ENCODE measurements around the gene NPW.
"Not testable (repeated sequence)": the region's sequence is repeated elsewhere in the genome, so short reads cannot be mapped to it uniquely, and the experiment has no call there.

The NPW gene

DNA sequence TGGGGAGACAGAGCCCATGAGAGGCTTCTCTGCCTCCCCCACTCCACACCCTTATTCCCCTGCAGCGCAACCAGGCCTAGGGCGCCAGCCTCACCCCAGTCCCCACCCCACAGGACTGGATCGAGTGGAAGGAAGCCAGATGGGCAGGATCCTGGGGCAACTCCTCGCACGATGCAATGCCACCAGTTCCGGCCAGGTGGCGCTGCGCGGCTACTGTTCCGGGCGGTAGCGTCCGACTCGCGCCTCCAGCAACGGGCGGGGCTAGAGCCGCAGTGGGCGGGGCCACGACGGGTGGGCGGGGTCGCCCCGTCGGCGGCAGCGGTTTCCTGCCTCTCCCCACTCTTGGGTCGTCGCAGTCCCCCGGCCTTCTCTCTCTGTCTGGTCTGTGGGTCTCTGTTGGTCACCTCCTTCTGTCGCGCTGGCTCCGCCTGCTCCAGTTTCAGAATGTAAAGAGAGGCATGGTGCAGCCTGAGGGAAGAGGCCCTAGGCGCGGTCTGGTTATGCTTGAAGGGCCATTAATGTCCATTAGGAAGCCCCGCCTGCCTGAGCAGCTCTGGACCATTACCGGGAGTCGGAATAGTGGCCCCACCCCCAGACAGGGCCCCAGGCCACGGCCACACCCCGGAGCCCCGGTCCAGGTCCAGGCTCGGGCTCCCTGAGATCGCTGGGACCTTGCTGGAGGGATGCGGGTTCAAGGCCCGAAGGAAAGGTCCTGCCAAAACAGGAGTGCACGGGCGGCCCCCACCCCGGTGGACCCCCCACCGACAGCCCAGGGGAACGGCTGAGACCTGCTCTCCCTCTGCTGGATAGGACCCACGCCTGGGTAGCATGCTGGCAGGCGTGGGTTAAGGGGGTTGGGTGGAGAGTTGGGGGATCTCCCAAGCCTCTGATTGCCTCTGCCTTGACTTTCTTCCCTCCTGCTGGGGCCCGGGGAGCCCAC, 3.8 kb downstream of the NPW start:
- peak; percentile 95 to 98 for DNase-seq (ENCODE audit: low read depth in 2 of 2)

DNA sequence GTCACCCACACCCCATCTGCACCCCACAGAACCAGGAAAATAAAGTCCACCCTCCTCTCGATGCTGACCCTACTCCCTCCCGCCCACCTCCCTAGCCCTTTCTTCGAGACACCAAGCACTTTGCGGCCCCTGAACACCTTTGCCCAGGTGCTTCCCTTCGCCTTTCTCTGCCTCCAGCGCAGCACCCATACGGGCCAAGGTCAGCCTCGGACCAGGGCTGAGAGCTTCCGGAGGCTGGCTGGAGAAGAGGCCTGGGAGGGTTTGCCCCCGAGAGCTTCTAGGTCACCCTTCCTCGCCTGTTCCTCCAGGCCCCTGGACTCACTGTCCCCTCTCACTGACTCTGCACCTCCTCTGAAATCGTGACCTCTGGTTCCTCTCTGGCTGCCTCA, 4.4 kb downstream of the NPW start:
- no peak for DNase-seq (ENCODE audit: low read depth in 2 of 2)

DNA sequence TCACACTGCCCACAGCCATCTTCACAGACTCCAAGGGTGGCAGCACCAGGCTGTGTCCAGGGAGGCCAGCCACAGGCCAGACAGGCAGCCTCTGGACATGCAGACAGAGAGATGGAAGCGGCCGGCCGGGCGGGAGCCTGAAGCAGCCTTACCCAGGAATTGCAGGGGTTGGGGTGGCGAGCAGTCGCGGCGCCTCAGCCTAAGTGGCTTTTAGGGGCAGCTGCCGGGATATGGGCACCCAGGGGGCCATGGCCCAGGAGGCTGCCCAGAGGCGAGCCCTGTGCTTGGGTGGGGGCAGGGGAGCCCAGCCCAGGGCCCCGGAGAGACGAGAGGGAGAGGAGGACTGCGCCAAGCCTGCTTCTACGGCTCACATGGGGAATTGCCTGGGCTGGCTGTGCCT, 5.7 kb downstream of the NPW start:
- no peak for DNase-seq (ENCODE audit: low read depth in 2 of 2)

DNA sequence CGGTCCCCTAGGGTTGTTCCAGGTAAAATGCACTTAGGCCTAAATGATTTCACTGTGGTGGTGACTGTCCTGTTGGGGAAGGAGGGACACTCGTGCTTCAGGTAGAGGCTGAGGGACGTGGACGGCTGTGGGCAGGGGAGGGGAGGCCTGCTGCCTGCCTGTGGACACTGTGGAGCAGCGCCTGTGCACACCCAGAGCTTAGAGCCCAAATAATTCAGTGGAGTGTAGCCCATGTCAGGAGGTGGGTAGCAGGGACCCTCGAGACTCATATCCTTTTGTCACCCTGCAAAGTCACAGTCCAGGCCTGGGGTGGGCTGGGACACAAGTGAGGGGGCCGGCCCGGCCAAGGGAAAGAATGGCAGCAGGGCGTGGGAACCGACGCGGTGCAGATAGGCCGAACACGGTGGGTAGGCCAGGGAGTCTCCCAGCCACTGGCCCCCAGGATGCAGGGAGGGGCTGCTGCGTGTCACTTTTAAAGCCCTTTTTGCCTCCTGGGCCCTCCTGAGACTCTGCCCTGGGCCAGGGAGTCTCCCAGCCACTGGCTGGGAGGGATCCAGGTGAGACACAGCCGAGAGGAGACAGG, 6.4 kb downstream of the NPW start:
- no peak for DNase-seq (ENCODE audit: low read depth in 2 of 2)

DNA sequence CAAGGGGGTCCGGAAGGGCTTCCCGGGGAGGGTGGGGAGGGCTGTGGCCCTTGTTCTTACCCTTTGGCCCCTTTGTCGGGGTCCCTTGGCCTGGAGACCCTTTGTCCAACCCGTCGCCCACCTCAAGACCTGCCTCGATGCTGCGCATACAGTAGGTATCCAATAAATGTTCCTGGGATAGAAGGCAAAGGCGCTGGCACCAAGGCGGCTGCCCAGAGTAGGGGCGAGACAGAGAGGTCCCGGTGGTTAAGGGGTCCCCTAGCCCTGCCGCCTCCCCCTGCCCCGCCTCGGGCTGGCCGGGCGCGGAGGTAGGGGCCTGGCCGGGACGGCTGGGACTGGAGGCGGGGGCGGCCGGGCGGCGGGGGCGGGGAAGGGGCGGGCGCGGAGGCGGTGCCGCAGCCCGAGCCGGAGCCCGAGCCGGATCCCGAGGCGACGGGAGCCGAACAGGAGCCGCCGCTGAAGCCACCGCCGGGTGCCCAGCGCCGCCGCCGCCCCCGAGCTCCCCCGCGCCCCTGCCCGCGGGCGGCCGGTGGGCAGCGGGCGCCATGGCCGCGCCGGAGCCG, 7.0 kb downstream of the NPW start, which contains the start of gene NHERF2:
NHERF2 (plus strand) TSS at position 442 of the 563 bp plus-strand sequence; CDS start at position 546, 104 bp downstream.
- DNase-seq (ENCODE audit: low read depth in 2 of 2): no peak

DNA sequence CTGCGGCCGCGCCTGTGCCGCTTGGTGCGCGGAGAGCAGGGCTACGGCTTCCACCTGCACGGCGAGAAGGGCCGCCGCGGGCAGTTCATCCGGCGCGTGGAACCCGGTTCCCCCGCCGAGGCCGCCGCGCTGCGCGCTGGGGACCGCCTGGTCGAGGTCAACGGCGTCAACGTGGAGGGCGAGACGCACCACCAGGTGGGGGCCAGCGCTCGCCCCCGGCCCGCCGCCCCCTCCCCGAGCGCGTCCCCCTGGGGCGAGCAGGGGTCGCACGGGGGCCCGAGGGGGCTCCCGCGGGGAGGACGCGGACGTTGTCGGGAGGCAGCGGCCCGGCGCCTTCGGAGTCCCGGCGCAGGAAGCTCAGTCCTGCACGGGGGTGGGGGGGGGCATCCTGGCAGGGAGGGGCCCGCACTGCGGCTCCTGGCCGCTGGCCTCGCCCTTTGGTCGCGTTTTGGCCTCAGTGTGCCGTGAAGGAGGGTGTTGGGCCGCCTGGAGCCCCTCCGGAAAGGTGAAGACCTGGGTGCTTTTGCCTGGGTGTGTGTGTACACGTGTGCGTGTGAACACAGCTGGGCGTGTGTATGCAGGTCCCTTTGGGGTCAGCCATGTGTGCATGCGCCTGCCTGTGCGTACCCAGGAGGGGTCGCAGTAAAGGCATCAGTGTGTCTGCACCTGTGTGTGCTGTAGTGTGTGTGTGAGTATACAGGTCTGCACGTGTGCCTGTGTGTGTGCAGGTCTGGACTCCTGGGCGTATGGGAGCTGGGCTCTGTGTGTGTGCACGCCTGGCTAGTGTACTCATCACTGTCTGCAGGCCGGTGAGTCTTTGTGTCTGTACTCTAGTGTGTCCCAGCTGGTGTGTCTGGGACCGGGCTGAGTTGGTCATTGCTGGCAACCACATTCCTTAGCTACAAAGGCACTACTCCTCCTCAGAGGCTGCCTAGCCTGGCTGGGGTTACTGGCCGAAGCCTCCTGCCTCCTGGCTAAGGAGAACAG, 7.7 kb downstream of the NPW start:
- DNase-seq (ENCODE audit: low read depth in 2 of 2): no peak

DNA sequence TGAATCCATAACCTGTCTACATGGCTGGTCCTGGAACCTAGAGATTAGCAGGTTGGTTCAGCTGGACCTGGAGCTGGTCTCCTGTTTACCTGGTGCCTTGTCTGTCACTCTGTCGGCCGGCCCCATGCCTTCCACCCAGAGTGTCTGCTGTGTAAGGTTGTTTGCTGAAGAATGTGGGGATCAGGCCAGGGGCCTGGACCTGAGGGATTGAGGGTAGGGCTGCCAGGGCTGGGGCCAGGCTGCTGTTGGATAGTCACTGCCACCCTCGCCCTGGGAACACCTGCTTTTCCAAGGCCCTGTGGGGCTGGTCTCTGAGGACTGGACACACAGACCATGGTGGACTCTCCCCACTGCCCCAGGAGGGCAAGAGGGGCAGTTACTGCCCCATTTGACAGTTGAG, 8.6 kb downstream of the NPW start:
- DNase-seq (ENCODE audit: low read depth in 2 of 2): no peak

DNA sequence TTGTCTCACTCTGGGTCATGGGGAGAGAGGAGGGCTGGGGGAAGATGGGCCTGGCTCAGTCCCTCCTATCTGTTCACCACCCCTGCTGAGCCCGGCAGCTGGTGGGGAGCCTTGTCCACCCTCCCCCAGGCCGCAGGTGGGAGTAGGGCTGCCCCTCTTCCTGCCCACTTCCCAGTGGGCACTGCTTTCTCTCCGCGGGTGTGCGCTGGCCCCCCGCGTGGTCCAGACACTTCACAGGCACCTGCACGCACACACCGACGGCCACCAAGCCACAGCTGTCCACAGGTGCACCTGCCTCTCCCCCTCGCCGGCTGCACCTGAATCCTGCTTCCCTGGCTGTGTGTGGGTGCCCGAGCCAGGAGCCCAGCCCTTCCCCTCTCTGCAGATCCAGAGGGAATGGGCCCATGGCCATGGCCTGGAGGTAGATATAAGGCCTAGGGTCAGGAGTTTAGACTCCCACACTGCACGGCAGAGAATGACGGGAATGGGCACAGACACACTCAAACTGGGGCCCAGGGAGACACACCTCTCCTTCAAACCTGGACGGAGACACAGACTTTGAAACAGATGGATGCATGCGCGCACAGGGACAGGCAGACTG, 9.1 kb downstream of the NPW start:
- no peak for DNase-seq (ENCODE audit: low read depth in 2 of 2)

DNA sequence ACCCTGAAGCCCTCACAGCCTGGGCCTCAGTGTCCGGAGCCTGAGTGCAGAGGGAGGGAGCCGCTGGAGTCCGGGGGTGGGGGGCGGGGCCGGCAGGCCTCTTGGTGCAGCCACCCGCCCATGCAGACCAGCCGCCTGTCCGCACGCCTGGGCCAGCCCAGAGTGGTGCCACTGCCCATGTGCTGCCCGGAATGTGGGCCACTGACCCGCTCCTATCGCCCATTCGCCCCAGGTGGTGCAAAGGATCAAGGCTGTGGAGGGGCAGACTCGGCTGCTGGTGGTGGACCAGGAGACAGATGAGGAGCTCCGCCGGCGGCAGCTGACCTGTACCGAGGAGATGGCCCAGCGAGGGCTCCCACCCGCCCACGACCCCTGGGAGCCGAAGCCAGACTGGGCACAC, 9.8 kb downstream of the NPW start:
- no peak for DNase-seq (ENCODE audit: low read depth in 2 of 2)

DNA sequence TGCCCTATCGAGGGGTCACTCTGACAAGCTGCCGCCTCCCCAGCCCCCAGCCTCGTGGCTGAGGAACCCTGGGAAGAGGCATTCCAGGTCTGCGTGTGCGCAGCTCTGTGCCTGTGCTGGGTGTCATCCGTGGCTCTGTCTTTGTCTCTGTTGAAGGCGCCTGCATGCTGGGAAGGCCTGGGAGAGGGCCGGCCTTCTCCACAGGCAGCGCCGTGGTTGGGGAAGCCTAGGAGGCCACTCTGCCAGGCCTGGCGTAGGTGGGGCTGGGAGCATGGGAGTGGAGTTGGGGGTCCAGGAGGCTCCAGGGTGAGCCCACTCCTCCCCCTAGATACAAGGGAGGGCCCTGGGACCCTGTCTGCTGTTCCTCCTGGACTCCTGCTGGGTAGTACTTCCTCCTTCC, 10.5 kb downstream of the NPW start:
- no peak for DNase-seq (ENCODE audit: low read depth in 2 of 2)

DNA sequence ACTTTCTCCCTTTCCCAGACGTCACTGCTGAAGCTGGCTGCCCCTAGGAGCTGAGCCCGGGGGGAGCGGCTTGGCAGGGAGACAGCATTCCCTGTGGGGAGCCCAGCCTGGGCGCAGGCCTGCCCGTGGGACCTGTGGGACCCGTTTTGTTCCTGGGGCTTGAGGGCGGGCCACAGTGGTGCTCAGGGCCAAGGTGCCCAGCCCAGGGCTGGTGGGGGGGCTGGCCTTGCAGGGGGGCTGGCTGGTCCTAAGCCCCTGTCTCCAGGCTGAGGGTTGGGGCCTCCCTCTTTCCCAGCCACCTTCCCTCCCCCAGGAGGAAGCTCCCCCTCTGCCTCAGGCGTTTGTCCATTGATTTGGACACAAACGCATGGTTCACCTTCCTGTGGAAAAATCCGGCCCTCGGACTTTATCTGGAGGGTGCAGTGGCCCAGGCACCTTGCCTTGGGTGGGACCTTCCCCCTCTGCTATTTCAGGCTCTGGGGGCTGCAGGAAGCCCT, 11.5 kb downstream of the NPW start:
- no peak for DNase-seq (ENCODE audit: low read depth in 2 of 2)

DNA sequence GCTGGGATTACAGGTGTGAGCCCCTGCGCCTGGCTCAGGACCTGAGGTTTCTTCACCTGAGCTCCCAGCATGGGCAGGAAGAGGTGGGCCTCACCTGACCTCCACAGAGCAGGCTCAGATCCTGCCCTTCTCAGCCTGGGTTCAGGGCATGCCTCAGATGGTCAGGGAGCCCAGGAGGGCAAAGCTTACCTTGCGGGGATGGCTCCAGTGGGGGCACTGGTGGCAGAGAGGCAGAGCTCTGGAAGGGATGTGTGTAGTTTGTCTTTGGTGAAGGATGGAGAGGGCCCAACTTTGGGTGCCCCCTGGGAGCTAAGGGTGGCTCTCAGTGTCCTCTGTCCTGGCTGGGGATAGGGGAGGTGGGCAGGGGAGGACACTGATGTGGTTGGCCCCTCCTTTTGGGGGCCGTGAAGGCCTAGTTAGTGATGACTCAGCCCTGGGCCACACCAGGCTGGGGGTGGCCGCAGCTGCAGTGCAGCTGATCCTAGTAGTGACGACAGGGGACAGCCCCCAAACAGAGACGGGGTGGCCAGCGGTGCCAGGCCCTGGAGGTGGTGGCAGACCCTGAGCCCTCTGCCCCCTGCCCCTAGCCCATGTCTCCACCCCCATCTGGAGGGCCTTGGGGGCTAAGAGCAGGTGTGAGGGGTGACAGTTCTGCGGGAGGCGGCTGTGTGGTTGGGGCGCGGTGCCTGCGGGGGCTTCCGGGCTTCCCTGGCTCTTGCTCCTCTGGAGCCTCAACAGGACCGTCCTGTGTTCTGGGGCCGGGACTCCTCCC, 12.9 kb downstream of the NPW start:
- DNase-seq (ENCODE audit: low read depth in 2 of 2): no peak

DNA sequence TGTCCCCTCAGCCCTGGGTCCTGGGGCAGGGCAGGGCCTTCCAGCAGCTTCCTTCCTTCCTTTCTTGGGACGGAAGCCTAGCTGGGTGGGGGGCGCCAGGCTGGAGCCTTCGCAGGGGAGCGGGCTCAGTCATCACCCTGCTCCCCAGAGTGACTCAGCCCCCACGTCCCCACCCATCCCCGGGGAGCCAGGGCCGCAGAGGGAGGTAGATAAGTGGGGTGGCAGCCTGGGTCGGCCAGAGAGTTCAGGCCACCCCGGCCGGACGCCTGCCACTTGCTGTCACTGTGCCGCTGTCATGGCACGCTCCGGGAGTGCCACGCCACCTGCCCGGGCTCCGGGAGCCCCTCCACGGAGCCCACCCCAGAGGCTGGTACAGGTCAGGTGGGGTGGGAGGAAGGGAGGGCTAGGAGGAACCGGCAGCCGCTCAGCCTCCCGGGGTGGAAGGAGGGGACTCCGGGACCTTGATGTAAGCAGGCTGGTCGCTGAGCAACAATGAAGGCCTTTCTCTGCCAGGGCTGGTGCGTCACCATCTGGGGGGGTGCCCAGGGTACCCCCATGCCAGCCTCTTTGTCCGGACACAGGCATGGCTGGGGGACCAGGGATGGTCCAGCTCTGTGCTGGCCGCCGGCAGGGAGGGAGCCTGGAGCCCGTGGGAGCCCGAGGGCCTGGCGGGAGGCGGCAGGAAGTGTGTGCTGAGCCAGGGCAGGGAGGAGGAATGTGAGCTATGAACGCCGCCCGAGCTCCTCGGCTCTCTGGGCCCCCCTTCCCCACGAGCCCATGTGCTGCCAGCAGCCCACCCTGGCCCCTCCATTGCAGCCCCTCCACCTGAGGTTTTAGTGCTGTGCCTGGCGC, 13.7 kb downstream of the NPW start:
- DNase-seq (ENCODE audit: low read depth in 2 of 2): no peak

DNA sequence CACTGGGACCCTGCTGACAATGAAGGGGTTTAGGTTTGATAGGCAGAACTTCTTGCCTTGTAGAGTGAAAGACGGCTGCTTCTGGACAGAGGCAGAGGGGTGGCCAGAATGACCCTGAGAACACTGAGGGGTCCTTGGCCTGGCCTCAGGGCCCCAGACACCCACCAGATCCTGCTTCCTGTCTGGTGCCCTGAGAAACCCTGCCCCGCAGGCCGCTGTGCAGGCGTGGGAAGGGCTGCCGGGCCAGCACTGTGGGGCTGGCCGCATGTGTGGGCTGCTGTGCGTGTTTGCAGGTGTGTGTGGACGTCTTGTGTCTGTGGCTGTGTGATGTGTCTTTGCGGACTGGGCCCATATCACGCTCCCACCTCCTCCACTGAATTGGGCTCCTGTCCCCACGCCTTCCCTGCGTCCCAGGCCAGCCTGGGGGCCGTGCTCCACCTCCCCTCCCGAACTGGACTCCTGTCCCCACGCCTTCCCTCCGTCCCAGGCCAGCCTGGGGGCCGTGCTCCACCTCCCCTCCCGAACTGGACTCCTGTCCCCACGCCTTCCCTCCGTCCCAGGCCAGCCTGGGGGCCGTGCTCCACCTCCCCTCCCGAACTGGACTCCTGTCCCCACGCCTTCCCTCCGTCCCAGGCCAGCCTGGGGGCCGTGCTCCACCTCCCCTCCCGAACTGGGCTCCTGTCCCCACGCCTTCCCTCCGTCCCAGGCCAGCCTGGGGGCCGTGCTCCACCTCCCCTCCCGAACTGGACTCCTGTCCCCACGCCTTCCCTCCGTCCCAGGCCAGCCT, 14.5 kb downstream of the NPW start:
- DNase-seq (ENCODE audit: low read depth in 2 of 2): not testable (repeated sequence)

DNA sequence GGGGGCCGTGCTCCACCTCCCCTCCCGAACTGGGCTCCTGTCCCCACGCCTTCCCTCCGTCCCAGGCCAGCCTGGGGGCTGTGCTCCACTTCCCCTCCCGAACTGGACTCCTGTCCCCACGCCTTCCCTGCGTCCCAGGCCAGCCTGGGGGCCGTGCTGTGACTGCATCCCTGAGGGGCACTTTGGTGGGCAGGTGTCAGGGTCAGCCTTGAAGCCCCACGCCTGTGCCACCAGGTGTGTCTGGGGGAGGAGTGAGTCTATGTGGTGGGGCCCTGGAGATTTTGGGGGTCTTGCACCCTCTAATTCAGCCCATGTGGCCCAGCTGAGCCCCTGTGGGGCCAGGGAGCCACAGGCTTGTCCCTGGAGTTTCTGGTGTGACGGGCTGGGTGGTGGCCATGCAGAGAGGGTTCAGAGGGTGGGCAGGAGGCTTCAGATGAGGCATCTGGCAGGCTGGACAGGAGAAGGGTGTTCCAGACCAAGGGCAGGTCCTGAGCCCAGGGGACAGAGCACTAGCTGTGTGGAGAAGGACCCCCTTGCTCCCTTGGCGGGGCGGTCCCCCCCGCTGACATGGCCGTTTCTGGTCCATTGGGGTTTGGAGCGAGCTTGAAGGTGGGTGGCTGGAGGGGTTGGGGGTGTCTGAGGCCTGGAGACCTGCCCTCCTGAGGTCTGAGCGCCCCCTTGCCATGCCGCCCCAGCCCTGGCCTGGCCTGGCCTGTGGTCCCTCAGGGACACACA, 15.3 kb downstream of the NPW start:
- DNase-seq (ENCODE audit: low read depth in 2 of 2): no peak

DNA sequence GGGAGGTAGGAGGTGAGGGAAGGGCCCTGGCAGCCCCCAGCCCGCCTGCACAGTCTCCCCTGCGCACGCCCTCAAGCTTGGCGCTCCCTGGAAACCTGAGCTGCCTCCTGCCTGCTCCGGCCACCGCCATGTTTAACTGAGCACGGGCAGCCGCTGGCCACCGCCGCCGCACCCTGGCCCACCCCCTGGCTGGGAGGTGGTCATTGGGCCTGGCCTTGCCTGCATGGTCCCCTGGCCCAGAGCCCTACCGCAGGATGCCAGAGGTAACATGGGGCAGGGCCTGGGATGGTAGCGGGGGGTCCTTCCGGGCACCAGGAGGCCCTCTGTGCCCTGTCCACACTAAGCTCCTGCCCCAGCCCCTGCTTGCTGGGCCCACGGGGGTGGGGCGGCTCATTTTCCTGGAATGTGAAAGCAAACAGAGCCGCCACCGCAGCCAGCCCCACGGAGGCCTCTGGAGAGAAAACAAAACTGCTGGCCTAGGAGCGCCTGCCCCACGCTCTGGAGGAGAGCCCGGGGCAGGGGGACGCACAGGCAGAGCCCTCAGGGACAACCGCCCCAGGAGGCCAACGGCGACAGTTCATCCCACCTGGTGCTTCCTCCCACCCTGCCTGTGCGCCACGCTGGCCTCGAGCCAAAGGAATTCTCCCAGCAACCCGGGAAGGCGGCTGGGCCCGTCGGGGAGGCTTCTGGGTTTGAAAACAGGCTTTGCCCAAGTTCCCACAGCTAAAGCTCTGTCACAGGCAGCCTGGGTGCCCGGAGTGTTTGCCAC, 16.0 kb downstream of the NPW start:
- no peak for DNase-seq (ENCODE audit: low read depth in 2 of 2)
